COLO668 (cell line): ENCODE results near the gene BCL2L12.
"Not testable (repeated sequence)": the region's sequence is repeated elsewhere in the genome, so short reads cannot be mapped to it uniquely, and the experiment has no call there.

Source experiments
- DNase-seq: peaks from one replicate; lab custom pipeline; 2025; ENCODE audit not compliant: unreplicated experiment; lab: John Stamatoyannopoulos, UW

The BCL2L12 gene

GRCh38 chr19:49704888-49705642 lies 39.3 kb downstream of the BCL2L12 start:
- no peak for DNase-seq

- no peak for DNase-seq
Observed at GRCh38 chr19:49705919-49706318, 40.2 kb downstream of the BCL2L12 start.

GRCh38 chr19:49710372-49710951 lies 44.7 kb downstream of the BCL2L12 start:
- DNase-seq = no peak

GRCh38 chr19:49712397-49712859 lies 46.7 kb downstream of the BCL2L12 start:
- peak; percentile 27 for DNase-seq

GRCh38 chr19:49713236-49713845 lies 47.6 kb downstream of the BCL2L12 start:
- no peak for DNase-seq

GRCh38 chr19:49716154-49716553 lies 50.4 kb downstream of the BCL2L12 start:
- no peak for DNase-seq

GRCh38 chr19:49718511-49718910 lies 52.8 kb downstream of the BCL2L12 start:
- no peak for DNase-seq

GRCh38 chr19:49718991-49719390 lies 53.3 kb downstream of the BCL2L12 start:
- DNase-seq = no peak

GRCh38 chr19:49719420-49719819 lies 53.7 kb downstream of the BCL2L12 start:
- not testable (repeated sequence) for DNase-seq
